HG02763 (cell line): ENCODE results near the gene RASSF8.

Experiments used
- ATAC-seq: cut with Tn5 transposase; IDR thresholded peaks from one replicate; pipeline ENCODE4 v1.9.1; 2021; ENCODE audit warnings: mild to moderate bottlenecking, moderate library complexity; ENCODE audit not compliant: unreplicated experiment

RASSF8 gene

DNA sequence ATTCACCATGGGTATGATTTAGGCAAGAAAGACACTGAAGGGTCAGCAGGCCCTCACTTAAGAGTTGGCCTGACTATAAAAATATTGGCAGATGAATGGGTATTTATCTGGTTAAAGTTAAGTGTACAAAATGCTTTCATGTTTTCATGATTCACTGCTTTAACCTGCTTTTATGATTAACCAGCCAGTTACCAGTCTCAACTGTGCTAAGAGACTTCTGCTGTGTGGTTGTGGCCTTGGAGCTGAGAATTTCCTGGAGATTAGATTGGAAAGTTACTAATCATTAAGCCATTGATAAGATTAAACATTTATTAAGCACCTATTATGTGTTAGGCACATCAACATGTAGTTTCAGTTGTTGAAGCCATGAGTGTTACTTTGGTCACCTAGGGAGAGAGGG is 68.9 kb downstream of the RASSF8 start:
- ATAC-seq, result no peak

DNA sequence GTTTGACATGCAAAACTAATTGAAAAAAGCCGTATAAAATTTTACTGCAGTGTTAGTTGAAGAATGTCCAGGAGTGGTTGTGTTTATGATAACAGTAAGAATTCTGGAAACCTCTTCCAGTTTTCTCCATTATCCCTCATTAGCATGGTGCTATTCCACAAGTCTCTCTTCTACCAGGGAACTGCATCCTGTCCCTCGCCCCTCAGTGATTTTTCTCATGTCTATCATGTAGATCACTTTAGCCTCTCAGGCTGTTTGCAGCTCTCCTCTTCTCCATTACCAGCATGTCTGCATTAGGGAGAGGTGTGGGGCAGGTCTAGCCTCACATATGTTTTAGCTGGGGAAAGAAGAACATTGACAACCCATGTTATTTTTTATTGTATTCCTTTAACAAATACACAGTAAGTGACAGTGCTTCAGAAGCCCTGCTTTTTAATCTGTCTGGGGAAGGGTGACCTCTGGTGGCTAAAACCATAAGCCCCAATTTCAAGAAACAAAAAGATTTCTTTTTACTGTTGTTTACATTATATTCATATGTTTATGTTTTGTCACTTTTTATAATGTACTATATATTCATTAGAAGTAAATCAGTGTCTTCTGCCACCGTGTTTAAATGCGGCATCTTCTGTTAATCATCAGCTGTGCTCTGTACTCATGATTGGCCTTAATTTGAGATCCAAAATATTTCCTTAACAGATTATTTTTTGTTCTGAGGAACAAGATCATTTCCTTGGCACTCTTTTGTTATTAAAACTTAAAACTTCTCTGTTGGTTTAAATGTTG is 70.7 kb downstream of the RASSF8 start:
- no peak for ATAC-seq

DNA sequence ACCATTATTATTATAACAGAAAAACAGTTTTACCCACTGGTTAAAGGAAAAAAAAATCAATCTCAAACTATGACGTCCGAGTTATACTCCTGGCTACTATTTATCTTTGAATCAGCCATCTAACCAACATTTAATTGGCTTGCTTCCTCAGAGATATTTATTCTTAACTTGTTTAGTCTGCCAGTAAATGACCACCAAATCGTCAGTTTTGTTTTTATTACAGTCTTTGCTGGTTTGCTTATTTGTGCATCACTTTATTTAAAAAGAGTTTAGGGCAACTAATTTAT is 71.2 kb downstream of the RASSF8 start:
- ATAC-seq, result no peak

DNA sequence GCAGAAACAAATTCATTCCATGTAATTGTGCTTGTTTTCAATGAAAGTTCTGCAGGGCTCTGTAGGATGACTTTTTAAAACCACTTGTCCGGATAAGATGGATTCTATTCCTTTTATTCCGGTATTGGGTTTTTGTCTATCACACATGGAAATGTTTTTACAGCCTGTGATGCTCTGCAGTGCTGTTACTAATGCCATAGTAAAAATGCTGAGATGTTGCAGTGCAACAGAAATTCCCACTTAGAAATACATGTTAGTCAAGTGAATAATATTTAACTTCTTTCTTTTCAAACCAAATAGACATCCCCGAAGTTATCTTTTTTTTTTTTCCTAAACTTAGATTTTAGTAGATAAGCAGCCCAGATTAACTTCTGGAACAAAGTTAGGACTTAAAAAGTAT is 71.9 kb downstream of the RASSF8 start:
- ATAC-seq, result no peak

DNA sequence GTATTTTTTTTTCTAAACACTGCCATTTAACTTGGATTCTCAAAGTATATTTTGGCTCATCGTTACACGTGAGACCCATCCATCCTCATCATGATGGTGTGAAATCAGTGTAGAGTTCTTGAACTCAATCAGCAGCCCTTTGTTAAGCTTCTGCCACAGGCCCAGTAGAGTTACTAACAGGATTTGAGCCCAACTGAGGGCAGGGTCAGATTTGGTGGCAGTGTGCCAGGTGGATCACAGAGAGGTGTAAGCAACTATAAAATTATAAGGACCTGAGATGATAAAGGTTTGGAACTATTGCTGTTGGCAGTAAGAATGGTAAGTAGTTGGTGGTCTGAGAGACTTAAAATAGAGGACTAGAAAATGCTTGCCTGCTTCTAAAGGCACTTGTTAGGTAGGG is 72.8 kb downstream of the RASSF8 start:
- ATAC-seq, result no peak

DNA sequence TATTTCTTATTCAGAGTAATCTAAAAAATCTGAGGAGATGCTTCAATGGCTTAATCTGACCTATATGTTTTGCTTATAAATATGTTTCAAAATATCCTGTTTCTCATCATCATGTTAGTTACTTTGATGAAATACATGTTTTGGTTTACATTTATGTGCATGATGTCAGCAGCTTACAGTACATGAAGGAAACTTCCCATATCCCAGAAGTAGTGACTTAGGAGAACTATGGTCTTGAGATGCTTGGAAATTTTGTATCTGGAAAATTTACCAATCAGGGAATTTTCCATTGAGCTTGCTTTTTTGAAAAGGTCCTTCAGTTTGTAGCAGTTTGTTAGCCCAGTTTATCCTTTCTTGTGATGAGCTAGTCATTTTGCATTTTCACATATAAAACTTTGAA is 73.3 kb downstream of the RASSF8 start:
- ATAC-seq, result no peak

DNA sequence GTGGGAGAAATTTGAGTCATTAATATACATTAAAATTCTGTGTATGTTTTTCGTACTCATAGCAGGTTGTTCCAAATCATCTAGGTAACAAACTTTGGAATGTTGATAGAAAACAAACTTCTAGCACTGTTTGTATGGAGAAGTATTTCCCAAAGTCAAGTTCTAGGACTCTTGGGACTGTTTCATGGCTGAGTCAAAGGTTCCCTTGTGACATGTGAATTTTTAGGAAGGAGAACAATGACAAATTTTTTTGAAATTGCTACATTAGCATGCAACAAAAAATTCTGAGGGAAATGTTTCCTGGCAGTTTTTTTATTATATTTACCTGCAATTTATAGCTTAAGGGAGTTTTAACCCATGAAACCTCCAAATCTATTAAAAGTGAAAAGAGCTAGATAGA is 73.8 kb downstream of the RASSF8 start:
- ATAC-seq, result no peak

DNA sequence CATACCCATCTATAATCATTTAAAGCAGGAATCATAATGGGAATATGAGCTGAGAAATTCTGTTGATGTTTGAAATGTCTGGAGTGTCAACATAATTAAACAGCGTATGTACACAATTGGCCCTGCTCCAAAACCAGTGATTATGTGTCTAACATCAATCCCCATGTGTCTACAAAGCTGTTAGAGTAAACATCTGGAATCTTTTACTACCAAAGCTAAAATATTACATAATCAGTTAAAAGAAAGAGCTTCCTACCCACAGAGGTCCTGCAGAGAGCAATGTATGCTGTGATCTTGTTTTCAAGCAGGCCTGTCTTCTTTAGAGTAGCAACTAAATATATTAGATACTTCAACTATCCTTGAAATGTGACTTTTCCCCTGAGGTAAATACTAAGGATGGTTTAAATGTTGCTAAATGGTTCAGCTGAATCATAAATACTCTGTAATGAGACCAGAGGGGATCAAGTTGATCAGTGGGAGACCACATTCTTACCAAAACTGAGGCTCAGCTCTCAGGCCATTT is 74.3 kb downstream of the RASSF8 start:
- no peak for ATAC-seq

DNA sequence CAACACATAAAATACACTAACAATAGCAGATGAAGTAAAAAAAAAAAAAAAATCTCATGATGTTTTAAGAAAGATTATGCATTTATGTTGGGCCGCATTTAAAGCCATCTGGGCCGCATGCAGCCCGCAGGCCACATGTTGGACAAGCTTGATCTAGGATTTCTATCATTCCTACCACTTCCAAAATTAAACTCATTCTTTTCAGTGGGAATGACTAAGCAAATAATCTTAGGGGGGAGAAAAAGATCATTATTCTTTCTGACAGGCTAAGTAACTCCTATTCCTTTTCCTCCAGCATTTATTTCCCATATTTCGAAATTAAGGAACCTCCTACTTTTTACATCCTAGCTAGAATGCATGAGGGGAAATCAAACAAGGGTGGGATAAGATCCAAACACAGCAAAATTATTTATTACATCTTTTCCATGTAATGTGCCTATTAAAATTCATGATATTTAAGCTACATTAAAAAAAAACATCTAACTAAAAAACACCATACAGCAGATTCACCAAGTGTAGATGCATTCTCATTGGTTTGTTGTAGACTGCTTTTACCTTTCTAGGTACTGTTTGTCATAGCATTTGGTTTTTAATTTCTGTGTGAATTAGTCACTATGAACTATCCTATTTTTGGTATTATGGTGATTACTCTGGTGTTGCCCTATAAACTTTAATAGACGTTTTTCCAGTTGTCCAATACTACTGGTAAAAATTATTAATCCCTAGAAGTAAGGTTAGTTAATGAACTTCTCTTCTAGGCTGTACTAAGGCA is 76.1 kb downstream of the RASSF8 start:
- ATAC-seq, result no peak

DNA sequence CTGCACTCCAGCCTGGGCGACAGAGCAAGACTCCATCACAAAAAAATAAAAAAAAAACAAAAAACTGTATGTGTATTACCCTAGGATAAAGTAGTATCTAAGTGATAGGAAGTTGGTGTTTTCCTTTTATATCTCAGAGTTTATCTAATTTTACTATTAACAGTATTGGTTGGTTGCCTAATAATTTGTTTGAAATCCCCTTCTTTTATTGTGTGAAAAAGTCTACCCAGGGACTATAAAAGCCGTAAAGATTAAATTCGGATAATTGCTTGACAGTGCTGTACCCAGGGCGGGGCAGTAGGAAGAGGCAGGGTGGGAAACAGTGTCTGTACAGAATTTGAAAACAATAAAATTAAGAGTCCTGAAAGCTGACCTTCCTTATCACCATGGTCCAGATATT is 78.4 kb downstream of the RASSF8 start:
- ATAC-seq, result no peak

DNA sequence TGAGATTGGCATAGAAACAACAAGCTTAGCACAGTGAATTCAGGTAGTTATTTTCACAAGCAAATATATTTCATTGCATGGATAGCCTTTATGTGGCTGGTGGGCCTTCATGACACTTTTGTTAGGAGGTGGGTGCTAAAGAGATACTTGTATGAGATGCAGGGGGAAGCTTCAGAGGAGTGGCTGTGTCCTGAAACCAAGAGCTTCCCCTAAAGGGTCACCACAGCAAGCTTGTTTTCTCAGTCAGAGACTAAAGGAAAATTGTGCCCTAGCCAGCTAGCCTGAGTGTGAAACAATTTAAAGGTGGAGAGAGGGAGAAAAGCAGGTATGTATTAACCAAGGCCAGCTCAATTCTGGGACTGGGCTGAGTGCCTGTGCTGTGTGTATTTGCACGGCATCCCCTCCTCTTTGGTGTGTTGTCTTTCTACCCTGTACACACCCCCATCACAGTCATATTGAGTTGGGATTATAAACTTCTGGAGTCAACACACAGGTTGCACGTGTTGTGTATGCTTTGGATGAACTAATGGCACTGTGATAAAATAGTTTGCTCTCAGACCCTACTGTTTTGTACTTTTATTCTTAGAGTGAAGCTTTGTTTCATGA is 79.2 kb downstream of the RASSF8 start:
- no peak for ATAC-seq

DNA sequence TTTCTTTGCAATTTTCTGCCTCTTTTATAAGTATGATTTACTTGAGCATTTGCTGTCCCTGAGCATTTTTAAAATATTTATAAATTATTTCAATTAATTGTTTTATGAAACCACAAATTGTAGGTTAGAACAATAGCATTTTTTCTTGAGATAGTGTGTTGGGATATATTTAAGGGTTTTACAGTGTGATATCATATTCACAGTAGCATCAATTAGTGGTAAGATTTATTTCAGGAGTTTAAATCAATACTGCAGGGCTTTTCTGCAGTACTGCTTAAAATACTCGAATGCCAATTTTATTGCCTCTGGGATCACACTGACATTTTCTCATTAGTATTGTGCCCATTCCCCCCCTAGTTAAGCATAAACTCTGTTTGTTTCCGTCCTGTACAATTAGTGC is 84.2 kb downstream of the RASSF8 start:
- no peak for ATAC-seq

DNA sequence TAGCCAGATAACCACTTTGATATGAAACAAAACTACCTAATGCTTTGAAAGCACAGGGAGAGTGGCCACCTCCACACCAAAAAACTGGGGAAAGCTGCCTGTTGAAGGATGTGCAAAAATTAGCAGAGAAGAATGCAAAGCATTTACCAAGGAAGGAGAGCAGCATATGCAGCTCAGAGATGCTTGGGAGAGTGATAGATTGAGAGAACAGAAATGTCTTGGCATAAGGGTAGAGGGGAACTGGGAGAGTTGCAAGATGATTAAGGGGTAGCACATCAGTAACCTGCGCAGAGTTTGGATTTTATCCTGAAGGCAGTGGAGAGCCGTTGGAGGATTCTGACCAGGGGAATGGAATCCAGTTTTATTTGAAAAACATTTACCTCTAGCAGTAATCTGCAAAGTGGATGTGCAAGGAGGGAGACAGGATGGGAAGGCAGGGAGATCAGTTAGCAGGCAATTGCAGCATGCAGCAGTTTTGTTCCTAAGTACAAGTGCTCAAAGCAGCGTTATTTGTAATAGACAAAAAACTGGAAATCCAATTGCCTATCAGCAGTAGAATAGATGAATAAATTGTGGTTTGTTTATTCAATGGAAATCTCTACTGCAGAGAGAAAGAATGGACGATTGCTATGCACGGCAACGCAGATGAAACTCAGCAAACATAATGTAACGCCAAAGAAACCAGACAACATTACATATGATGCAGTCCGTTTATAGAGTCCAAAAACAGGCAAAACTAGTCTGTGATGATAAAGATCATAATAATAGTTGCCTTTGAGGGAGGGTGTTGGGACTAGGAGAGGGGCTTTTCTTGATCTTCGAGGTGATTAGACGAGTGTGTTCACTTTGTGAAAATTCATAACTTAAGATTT is 84.9 kb downstream of the RASSF8 start:
- ATAC-seq, result no peak

DNA sequence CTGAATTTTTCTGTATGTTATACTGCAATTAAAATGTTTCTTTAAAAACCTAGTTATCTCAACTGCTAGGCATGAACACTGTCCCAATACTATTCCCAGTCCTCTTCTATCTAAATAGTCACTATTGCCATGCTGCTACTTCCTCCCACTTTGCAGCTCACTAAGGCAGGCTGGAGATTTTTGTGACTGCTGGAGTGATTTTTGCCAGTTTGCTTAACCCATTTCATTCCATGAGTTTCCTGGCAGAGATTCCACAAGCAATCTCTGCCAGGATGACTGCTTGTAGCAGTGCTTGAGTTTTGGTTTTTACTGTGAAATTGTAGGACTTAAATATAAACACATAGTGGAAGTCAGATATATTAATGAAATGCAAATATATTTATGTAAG is 85.5 kb downstream of the RASSF8 start:
- ATAC-seq, result no peak

DNA sequence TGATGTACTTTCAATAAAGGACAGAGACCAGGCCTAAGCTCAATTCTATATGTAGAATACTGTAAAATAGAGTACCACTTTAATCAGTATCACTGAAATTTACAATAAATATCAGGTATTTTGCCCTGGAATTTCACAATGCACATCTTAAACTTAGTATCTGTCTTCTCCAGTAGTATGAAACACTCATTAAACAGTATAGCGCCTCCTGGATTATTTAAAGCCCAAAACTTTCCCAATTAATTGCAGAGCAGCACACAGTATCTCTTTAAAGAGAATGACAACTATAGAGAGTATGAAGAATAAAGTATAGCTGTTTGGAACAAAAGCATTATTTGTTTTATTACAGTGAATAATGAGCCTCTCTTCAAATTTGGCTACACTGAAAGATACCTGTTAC is 86.1 kb downstream of the RASSF8 start:
- ATAC-seq, result no peak

DNA sequence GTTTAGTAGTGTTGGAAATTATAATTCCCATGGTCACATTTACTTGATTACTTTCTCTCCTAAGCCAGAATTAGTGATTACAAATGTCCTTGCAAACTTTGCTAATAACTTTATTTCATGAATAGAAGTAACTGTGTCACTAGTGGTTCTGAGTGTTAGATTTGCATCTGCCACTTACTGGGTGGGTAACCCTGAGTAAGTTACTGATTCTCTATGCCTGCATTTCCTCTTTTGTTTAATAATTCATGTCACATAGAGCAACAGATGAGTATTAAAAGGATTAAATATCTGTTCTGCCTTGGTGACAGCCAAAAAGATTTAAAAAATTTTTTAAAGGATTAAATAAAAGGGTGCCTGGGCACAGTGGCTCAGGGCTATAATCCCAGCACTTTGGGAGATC is 87.7 kb downstream of the RASSF8 start:
- no peak for ATAC-seq

DNA sequence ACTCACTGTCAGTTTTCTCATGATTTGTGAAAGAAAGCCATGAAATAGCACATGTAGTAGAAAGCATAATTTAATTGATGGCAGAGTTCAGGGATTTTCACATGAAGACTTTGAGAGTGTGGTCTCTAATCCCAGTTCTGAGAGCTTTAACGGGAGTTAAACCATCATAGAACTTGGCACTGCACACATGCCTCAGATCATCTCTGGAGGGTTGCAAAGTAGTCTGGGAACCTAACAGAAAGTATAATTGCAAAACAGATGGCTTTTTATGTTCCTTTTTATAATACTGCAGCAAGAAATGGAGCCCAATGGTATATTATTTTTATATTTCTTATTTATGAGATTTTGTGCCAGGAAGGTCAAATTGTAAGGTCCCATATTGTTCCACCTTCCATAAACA is 88.4 kb downstream of the RASSF8 start:
- ATAC-seq, result no peak

DNA sequence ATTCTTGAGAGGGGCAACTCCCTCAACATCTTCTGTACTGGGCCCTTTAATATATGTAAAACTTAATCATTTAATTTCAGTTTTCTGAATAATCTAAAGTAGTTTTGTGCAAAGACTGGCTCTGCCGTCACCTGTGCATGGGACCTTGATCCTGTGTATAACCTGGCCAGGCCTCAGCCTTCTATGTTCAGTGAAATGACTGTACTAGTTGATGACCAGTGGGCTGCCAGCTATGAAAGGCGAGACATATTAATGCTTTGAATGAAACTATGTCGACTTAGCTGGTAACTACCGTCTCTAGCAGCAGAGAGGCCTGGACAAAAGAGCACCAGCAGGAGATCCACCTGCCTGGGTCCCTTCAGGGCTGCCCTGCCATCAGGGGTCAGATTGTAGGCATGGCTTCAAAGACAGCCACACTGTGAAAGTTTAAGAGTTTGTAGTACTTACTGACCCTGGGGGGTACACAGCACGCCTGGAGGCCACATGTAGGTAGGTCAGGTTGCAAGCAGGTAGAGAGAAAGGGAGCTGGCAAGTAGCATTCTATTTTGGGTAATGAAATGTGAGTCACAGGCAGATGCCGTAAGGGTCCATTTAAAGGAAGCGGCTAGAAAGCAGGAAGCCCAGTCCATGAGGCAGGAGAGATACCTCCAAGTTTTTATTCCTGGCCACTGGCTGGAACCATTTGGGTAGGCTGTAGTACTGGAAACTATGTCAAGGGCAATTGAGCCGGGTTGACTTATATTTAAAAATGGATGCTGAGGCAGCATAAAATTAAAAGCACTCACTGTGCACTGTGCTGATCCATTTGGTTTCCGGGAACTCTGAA is 89.1 kb downstream of the RASSF8 start:
- ATAC-seq, result no peak

DNA sequence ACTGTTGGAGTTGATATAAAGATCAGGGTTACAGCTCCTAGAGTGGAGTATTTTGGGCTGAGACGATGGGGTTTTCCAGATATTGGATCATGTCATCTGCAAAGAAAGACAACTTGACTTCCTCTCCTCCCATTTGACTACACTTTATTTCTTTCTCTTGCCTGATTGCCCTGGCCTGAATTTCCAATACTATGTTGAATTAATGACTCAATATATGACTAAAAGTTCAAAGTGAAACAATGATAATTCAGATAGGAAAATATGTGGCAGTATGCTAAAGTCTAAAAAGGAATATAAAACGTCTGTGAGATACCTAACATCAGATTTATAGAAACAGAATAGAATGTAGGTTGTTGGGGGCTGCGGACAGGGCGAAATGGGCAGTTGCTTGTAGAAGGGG is 94.2 kb downstream of the RASSF8 start:
- no peak for ATAC-seq

DNA sequence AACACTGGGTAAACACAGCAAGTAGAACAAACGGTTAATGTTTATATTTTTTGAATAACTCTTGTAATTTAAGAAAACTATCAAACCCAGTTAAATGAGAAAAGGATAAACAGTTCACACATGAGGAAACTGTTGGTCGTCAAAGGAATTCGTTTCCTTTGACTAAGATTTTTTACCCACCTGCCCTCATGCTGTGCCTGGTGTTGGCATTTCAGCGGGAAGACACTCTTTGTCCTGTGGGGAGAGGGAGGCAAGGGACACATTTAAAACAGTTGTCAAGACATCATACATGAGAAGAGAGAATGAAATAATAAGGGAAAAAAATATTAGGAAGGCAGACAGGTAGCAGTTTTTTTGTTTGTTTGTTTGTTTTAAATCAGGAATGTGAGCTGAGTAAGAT is 95.9 kb downstream of the RASSF8 start:
- no peak for ATAC-seq
